HL-60 (cell line): ENCODE data around the gene CLDND1.
"Not testable (repeated sequence)": the region's sequence is repeated elsewhere in the genome, so short reads cannot be mapped to it uniquely, and the experiment has no call there.

Experiments
- DNase-seq, 2 experiments: peaks; one replicate each; pipeline ENCODE4 v3.0.0-alpha.2; 2010 to 2020; ENCODE audit warnings: low read depth in 1 of 2, low spot score in 1 of 2
- H3K27ac ChIP-seq: fragments of 250-450 bp; sonication (Bioruptor Pico); replicated peaks from 2 replicates; pipeline ENCODE4 v1.5.1; 2020; ENCODE audit warnings: mild to moderate bottlenecking, moderate library complexity
- H3K27me3 ChIP-seq: fragments of 250-450 bp; sonication (Bioruptor Pico); 2 replicates; pipeline ENCODE4 v1.5.1; 2021; ENCODE audit warnings: mild to moderate bottlenecking, moderate library complexity; ENCODE audit not compliant: insufficient read depth, poor library complexity, severe bottlenecking
- H3K4me3 ChIP-seq: replicated peaks from 2 replicates; pipeline ENCODE4 v1.5.1; 2011; ENCODE audit warnings: mild to moderate bottlenecking, control low read depth, low read length; ENCODE audit not compliant: insufficient read depth
- GABPA ChIP-seq: IDR thresholded peaks from 2 replicates; pipeline ENCODE4 v1.6.1; 2012; ENCODE audit warnings: low read depth
- POLR2AphosphoS5 ChIP-seq: IDR thresholded peaks from 2 replicates; pipeline ENCODE4 v1.6.1; 2012; ENCODE audit warnings: low read depth
- SPI1 ChIP-seq: IDR thresholded peaks from 2 replicates; pipeline ENCODE4 v1.6.1; 2012; ENCODE audit warnings: low read depth, mild to moderate bottlenecking, borderline replicate concordance
- TF ChIP-seq, protein P1 (sequence below): IDR thresholded peaks from one replicate; pipeline ENCODE4 v1.5.1; 2011; ENCODE audit warnings: low read length, control low read depth, inconsistent platforms; ENCODE audit not compliant: insufficient read depth
- TF ChIP-seq, protein P2 (sequence below): IDR thresholded peaks from 2 replicates; pipeline ENCODE4 v1.6.1; 2012; ENCODE audit warnings: low read depth; ENCODE audit not compliant: insufficient replicate concordance

CLDND1 gene

GRCh38 chr3:98560911-98561310 is 38.2 kb upstream of the CLDND1 start:
- H3K27ac ChIP-seq: no peak overlapping the region
- H3K4me3 ChIP-seq: no peak overlapping the region
- H3K27me3 ChIP-seq: no peaks in the 10 kb centered on the region
- TF ChIP-seq, protein P1, sequence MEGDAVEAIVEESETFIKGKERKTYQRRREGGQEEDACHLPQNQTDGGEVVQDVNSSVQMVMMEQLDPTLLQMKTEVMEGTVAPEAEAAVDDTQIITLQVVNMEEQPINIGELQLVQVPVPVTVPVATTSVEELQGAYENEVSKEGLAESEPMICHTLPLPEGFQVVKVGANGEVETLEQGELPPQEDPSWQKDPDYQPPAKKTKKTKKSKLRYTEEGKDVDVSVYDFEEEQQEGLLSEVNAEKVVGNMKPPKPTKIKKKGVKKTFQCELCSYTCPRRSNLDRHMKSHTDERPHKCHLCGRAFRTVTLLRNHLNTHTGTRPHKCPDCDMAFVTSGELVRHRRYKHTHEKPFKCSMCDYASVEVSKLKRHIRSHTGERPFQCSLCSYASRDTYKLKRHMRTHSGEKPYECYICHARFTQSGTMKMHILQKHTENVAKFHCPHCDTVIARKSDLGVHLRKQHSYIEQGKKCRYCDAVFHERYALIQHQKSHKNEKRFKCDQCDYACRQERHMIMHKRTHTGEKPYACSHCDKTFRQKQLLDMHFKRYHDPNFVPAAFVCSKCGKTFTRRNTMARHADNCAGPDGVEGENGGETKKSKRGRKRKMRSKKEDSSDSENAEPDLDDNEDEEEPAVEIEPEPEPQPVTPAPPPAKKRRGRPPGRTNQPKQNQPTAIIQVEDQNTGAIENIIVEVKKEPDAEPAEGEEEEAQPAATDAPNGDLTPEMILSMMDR: no peak
- TF ChIP-seq, protein P2, sequence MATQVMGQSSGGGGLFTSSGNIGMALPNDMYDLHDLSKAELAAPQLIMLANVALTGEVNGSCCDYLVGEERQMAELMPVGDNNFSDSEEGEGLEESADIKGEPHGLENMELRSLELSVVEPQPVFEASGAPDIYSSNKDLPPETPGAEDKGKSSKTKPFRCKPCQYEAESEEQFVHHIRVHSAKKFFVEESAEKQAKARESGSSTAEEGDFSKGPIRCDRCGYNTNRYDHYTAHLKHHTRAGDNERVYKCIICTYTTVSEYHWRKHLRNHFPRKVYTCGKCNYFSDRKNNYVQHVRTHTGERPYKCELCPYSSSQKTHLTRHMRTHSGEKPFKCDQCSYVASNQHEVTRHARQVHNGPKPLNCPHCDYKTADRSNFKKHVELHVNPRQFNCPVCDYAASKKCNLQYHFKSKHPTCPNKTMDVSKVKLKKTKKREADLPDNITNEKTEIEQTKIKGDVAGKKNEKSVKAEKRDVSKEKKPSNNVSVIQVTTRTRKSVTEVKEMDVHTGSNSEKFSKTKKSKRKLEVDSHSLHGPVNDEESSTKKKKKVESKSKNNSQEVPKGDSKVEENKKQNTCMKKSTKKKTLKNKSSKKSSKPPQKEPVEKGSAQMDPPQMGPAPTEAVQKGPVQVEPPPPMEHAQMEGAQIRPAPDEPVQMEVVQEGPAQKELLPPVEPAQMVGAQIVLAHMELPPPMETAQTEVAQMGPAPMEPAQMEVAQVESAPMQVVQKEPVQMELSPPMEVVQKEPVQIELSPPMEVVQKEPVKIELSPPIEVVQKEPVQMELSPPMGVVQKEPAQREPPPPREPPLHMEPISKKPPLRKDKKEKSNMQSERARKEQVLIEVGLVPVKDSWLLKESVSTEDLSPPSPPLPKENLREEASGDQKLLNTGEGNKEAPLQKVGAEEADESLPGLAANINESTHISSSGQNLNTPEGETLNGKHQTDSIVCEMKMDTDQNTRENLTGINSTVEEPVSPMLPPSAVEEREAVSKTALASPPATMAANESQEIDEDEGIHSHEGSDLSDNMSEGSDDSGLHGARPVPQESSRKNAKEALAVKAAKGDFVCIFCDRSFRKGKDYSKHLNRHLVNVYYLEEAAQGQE: no peak
- TF ChIP-seq POLR2AphosphoS5 (no peak), GABPA (no peak), SPI1 (no peak)
- no peak for DNase-seq

DNA sequence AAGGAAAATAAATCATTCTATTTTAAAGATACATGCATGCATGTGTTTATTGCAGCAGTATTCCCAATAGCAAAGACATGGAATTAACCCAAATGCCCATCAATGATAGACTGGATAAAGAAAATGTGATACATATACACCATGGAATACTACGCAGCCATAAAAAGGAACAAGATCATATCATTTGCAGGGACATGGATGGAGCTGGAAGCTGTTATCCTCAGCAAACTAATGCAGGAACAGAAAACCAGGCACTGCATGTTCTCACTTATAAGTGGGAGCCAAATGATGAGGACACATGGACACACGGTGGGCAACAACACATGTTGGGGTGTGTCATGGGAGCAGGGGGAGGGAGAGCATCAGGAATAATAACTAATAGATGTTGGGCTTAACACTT is 37.1 kb upstream of the CLDND1 start:
- H3K27me3 ChIP-seq, DNase-seq, H3K27ac ChIP-seq, H3K4me3 ChIP-seq: not testable (repeated sequence)

DNA sequence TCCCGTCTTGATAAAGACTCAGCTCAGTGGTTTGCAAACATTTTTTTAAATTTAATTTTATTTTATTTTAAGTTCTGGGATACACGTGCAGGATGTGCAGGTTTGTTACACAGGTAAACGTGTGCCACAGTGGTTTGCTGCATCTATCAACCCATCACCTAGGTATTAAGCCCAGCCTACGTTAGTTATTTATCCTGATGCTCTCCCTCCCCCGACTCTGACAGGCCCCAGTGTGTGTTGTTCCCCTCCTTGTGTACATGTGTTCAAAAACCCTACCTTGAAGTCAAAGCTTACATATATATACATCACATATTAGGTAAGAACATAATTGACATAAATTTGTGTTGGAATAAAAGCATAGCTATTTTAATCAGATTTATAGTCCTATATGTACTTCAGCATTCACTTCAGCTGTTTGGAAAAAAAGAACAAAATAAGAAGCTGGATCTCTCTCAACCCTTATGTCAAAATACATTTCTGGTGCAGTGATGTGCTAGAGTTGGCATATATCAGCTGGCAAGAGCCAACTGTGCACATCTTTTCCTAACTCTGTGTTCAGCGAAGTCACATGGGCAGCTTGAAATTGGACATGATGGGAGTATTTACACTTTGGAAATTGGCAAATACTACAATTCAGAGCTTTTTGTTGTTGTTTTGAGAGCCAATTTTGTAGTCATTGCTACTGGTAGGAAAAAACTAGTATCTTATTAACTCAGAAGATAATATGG is 35.6 kb upstream of the CLDND1 start:
- DNase-seq: no peak
- TF ChIP-seq, protein P2: no peak
- TF ChIP-seq, protein P1: no peak
- TF ChIP-seq SPI1 (no peak), GABPA (no peak)
- Histone ChIP-seq H3K27me3 (no peaks in the 10 kb centered on the region), H3K27ac (no peak overlapping the region), H3K4me3 (no peak overlapping the region)

- Histone ChIP-seq H3K4me3 (no peak overlapping the region), H3K27ac (no peak overlapping the region), H3K27me3 (no peaks in the 10 kb centered on the region)
- DNase-seq: no peak
- no peak for TF ChIP-seq SPI1
- TF ChIP-seq POLR2AphosphoS5: no peak
- TF ChIP-seq, protein P1: no peak
- TF ChIP-seq, protein P2: no peak
- no peak for TF ChIP-seq GABPA
Observed at GRCh38 chr3:98557324-98558010, 34.8 kb upstream of the CLDND1 start.
